ENCODE measurements around the gene TAF10. TPM values are rescaled to one million over a fixed set of nuclear protein-coding genes. Genes with fewer than 3 reads are reported as not detected.

TAF10 gene
- total RNA-seq, 1 experiment from 2014 or later, result 198 TPM

DNA sequence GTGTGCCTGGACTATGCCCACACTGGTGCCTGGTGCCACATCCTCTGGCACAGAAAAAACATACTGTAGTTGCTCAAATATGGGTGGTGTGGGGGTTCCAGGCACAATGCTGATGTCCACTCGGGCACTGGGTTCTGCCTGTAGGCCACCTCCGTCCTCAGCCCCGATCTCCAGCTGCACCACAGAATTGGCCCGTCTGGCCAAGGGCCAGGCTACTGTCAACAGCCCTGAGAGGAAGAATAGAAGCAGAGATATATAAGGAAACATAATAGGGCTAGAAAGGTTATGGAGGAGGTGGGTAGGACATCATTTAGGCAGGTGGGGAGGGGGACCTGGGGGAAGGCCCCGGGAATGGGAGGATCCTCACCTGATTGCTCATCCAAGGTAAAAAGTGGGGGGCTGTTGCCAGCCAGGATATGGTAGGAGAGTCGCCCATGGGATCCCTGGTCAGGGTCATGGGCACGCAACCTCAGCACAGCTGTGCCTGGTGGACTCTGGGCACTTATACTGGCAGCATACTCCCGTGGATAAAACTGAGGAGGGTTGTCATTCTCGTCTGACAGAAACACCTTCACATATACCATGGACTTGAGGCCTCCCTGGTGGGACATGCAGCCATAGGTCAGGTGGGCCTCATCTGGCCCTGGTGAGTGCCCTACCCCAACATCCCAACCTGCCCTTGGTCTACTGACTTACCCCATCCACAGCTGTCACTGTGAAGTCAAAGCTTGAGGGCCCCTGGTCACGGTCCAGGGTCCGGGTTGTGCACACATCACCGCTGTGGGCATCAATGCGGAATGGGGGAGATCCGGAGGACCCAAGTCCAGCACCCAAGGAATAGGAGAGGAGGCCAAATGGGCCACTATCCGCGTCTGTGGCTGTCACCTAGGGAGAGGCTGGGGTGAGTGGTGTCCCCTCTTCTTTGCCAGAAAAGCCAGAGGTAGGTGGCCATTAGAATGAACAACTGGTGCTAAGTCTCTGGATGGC lies 21.7 kb upstream of the TAF10 start:
- Histone ChIP-seq H3K4me3 (ENCODE audit: insufficient read depth, low read depth, low read length) (no peak overlapping the region), H3K36me3 (replicated peaks; ENCODE audit: control insufficient read depth, insufficient read depth, low read length) (no peaks in the 10 kb centered on the region; the same call in 1 of the 2 replicates), H3K27me3 (ENCODE audit: control insufficient read depth, insufficient read depth, low read length) (peaks cover 29% of the 10 kb centered on the region)
- DNase-seq, result no peak

DNA sequence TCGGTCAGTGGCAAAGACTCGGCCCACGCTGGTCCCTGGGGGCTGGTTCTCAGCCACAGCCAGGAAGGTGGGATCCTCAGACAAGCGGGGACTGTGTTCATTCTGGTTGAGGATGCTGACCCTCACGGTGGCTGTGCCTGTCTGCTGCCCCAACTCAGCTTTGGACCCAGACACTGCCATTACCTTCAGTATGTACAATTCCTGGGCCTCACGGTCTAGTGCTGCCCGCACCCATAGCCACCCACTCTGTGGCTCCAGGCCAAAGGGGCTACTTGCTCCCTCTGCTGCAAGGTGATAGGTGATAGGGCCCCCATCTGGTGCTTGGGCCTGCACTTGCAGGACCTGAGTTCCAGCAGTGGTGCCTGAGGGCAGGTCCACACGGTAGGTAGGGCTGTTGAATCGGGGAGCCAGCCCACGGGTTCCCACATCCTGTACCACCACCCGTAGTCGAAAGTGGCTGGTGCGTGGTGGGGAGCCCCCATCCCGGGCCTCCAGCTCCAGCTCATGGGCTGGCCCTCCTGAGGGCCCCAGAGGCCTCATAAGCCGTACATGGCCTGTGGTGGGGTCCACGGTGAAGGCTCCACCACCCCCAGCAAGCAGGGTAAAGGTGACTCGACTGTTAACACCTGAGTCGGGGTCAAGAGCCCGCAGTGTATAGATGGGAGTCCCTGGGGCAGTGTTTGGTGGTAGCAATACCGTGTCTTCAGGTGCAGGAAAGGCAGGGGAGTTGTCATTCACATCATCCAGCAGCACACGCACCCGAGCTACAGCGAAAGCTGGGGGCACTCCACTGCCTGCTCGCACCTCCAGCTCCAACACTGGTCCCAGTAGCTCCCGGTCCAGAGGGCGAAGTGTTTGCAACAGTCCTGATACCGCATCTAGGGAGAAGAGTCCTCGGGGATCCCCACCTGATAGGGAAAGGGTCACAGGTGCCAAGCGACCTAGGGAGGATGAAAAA lies 20.4 kb upstream of the TAF10 start:
- Histone ChIP-seq H3K36me3 (replicated peaks; ENCODE audit: control insufficient read depth, insufficient read depth, low read length) (no peaks in the 10 kb centered on the region; the same call in none of the 2 replicates), H3K4me3 (ENCODE audit: insufficient read depth, low read depth, low read length) (no peak overlapping the region), H3K27me3 (ENCODE audit: control insufficient read depth, insufficient read depth, low read length) (peaks cover 29% of the 10 kb centered on the region)
- peak; percentile 22 for DNase-seq

- DNase-seq, result peak; percentile 30
- Histone ChIP-seq H3K36me3 (replicated peaks; ENCODE audit: control insufficient read depth, insufficient read depth, low read length) (no peaks in the 10 kb centered on the region; the same call in none of the 2 replicates), H3K4me3 (ENCODE audit: insufficient read depth, low read depth, low read length) (no peak overlapping the region)
Observed at GRCh38 chr11:6631361-6631890, 19.4 kb upstream of the TAF10 start.

GRCh38 chr11:6630632-6631291 lies 18.7 kb upstream of the TAF10 start:
- H3K4me3 ChIP-seq (ENCODE audit: insufficient read depth, low read depth, low read length), result peak overlapping the region; percentile 51
- H3K27me3 ChIP-seq (ENCODE audit: control insufficient read depth, insufficient read depth, low read length), result peaks cover 29% of the 10 kb centered on the region
- no peak for DNase-seq
- peaks cover 1% of the 10 kb centered on the region for H3K36me3 ChIP-seq (replicated peaks; ENCODE audit: control insufficient read depth, insufficient read depth, low read length)

More at GRCh38 chr11:6631361-6631890, 19.4 kb upstream of the TAF10 start:
- H3K27me3 ChIP-seq (ENCODE audit: control insufficient read depth, insufficient read depth, low read length), result peaks cover 29% of the 10 kb centered on the region

DNA sequence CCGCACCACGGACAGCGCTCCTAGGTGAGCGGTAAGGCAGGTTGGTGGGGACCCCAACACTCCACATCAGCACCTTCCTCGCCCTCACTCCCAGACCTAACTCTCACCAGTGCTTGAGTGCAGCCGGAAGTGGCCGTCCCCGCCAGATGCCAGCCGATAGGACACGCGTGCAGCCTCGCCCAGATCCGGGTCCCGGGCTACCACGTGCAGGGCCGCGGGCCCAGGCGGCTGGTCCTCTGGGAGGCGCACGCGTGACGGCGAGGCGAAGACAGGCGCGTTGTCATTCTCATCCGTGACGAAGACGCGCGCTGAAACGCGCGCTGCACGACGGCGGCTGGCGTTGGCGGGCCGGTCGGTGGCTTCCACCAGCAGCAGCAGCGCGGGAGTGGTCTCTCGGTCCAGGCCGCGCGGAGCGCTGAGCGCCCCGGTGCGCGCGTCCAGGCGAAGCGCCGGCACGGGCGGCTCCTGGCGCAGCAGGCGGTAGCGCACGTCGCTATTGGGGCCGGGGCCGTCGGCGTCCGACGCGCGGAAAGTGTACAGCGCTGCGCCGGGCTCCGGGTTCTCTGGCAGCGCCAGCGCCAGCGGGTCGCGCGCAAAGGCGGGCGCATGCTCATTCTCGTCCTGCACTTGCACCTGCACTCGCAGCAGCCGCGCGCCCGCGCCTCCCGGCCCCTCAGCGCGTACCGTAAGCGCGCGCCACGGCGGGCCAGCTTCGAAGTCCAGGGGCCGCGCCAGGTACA lies 18.0 kb upstream of the TAF10 start:
- Histone ChIP-seq H3K27me3 (ENCODE audit: control insufficient read depth, insufficient read depth, low read length) (peaks cover 29% of the 10 kb centered on the region), H3K36me3 (replicated peaks; ENCODE audit: control insufficient read depth, insufficient read depth, low read length) (peaks cover 2% of the 10 kb centered on the region), H3K4me3 (ENCODE audit: insufficient read depth, low read depth, low read length) (peak overlapping the region; percentile 51)
- DNase-seq, result peak; percentile 96

DNA sequence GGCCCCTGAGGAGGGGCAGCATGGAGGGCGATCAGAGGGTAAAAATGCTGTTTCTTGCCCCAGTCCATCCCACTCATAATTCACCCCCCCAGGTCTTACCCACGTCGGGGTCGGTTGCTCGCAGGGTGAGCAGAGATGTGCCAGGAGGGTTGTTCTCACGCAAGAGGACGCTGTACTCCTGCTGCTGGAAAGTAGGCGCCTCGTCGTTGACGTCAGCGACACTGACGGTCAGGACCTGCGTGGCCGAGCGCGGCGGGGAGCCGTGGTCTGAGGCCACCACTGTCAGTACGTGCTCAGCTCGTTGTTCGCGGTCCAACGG lies 17.5 kb upstream of the TAF10 start:
- Histone ChIP-seq H3K4me3 (ENCODE audit: insufficient read depth, low read depth, low read length) (peak overlapping the region; percentile 51), H3K36me3 (replicated peaks; ENCODE audit: control insufficient read depth, insufficient read depth, low read length) (peaks cover 5% of the 10 kb centered on the region), H3K27me3 (ENCODE audit: control insufficient read depth, insufficient read depth, low read length) (peaks cover 29% of the 10 kb centered on the region)
- no peak for DNase-seq

- H3K4me3 ChIP-seq (ENCODE audit: insufficient read depth, low read depth, low read length), result no peak overlapping the region
- H3K27me3 ChIP-seq (ENCODE audit: control insufficient read depth, insufficient read depth, low read length), result peaks cover 29% of the 10 kb centered on the region
- no peak for DNase-seq
- H3K36me3 ChIP-seq (replicated peaks; ENCODE audit: control insufficient read depth, insufficient read depth, low read length), result peaks cover 5% of the 10 kb centered on the region
Observed at GRCh38 chr11:6628526-6628925, 16.5 kb upstream of the TAF10 start.

DNA sequence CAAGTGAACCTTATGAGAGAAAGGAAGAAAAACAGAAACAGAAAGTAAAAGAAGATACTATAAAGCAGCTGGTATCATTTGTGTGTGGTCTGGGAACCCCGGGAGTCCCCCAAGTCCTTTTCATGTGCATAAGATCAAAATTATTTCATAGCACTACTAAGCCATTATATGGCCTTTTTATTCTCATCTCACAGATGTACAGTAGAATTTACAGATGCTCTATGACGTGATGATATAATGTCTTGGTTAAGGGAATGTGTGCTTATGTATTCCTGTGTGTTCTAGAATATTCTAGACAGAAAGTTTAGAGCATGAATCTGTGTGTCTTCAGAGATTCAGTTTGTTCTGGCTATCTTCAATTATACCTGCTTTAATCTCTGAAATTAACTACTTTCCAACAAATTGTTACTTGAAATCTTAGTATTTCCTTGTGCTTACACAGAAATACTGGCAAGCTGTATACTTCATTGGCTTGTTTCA lies 15.8 kb upstream of the TAF10 start:
- peaks cover 5% of the 10 kb centered on the region for H3K36me3 ChIP-seq (replicated peaks; ENCODE audit: control insufficient read depth, insufficient read depth, low read length)
- peaks cover 29% of the 10 kb centered on the region for H3K27me3 ChIP-seq (ENCODE audit: control insufficient read depth, insufficient read depth, low read length)
- no peak for DNase-seq
- no peak overlapping the region for H3K4me3 ChIP-seq (ENCODE audit: insufficient read depth, low read depth, low read length)

- no peak for DNase-seq
- Histone ChIP-seq H3K4me3 (ENCODE audit: insufficient read depth, low read depth, low read length) (no peak overlapping the region), H3K36me3 (replicated peaks; ENCODE audit: control insufficient read depth, insufficient read depth, low read length) (peaks cover 5% of the 10 kb centered on the region), H3K27me3 (ENCODE audit: control insufficient read depth, insufficient read depth, low read length) (peaks cover 29% of the 10 kb centered on the region)
Observed at GRCh38 chr11:6626971-6627761, 15.2 kb upstream of the TAF10 start.

GRCh38 chr11:6625832-6626420 lies 13.9 kb upstream of the TAF10 start:
- Histone ChIP-seq H3K27me3 (ENCODE audit: control insufficient read depth, insufficient read depth, low read length) (peaks cover 20% of the 10 kb centered on the region), H3K4me3 (ENCODE audit: insufficient read depth, low read depth, low read length) (no peak overlapping the region), H3K36me3 (replicated peaks; ENCODE audit: control insufficient read depth, insufficient read depth, low read length) (peaks cover 5% of the 10 kb centered on the region)
- DNase-seq, result no peak

DNA sequence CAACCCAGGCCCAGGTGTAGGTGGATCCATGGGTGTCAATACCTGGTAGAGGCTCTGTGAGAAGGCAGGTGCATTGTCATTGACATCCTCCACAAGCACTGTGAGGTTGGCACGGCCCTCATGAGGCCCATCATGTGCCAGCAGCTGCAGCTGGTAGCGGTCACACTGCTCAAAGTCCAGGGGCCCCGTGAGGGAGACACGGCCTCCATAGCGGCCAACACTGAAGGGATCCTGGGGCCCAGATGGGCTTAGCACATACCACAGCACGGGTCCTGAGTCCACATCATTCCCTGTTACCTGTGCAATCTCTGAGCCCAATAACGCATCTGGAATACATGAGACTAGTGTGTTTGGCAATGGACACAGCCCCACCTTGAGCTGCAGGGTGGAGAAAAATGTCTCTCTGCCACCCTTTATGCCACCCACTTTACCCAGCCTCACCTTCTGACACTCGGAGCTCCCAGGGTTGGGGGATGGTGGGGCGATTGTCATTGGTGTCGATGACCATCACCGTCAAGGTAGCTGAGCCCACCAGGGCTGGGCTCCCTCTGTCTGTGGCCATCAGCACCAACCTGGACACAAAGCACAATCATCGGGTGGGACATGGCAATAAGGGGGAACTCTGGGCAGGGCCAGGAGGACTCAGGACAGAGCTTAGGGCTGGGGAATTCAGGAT lies 13.3 kb upstream of the TAF10 start:
- no peak overlapping the region for H3K4me3 ChIP-seq (ENCODE audit: insufficient read depth, low read depth, low read length)
- no peak for DNase-seq
- peaks cover 13% of the 10 kb centered on the region for H3K27me3 ChIP-seq (ENCODE audit: control insufficient read depth, insufficient read depth, low read length)
- peaks cover 5% of the 10 kb centered on the region for H3K36me3 ChIP-seq (replicated peaks; ENCODE audit: control insufficient read depth, insufficient read depth, low read length)

Measured in H7 (cell line).